NCI-H748 treated with DMSO at 0.1 percent for 48 hours (cell line): Measurements from ENCODE around the gene EMC9.

Source experiments
- DNase-seq: peaks from one replicate; lab custom pipeline; 2025; lab: John Stamatoyannopoulos, UW

The EMC9 gene, protein sequence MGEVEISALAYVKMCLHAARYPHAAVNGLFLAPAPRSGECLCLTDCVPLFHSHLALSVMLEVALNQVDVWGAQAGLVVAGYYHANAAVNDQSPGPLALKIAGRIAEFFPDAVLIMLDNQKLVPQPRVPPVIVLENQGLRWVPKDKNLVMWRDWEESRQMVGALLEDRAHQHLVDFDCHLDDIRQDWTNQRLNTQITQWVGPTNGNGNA

GRCh38 chr14:24141097-24141880 is at the start of gene EMC9:
TSS of gene EMC9 (minus strand) at chr14:24141591. CDS start at chr14:24141304, 287 bp downstream.
- peak; percentile 98 for DNase-seq

- no peak for DNase-seq
Observed at GRCh38 chr14:24190416-24190815, 49.0 kb upstream of the EMC9 start.

- DNase-seq: no peak
Observed at GRCh38 chr14:24189460-24189859, 48.1 kb upstream of the EMC9 start.

DNA sequence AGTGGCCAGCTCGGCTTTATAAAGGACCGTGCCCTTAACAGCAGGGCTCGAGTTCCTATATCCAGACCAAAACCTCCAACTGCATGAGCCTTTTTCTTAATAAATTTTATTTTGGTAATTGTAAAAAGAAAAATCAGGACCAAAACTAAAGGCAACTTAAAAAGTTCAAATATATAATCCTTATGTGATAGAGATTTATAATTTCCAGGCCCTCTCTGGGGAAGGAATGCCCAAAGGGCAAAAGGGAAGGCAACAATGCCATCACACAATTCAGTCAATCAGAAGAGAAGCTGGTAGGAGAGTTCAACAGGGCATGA is 47.6 kb upstream of the EMC9 start:
- DNase-seq: no peak

DNA sequence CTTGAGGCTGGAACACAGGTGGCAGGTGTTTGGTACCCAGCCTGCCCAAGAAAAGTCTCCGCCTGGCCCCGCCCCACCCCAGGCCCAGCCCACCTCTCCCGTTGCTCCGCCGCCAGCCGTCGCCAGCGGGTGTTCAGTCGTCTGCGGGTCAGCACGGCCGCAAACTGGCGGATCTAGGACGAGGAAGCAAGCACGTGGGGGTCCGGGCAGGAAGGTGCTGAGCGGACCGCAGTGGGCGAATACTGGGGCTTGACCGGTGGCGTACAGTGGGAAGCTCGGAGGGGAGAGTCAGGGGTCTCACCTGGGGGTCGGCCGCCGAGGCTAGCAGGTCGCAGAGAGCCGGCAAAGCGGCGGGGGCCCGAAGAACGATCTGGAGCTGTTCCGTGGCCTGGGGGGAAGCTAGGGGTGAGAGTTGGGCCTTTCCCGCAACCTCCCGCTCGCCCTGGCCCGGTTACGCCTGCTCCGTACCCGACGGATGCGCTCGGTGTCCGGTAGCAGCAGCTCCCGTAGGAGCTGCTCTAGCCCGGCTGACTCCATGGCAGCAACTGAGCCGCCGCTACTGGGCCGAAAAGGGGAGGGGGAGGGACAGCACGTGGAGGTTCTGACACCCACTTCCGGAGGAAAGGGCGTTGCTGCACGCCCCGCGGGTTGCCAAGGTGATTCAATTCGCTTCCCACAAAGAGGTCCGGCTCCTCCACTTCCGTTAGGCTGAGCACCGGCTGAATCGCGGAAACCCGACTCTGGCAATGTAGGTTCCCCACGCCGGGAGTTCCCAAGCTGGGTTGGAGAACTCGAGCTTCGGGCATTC is 47.1 kb upstream of the EMC9 start, which contains the start of gene IPO4:
TSS of gene IPO4 (minus strand) at position 566 of the 808 bp plus-strand sequence. CDS start at position 537, 29 bp downstream.
- peak; percentile 93 for DNase-seq

GRCh38 chr14:24187539-24187915 is 46.1 kb upstream of the EMC9 start:
- no peak for DNase-seq

- DNase-seq: no peak
Observed at GRCh38 chr14:24186831-24187538, 45.6 kb upstream of the EMC9 start.

DNA sequence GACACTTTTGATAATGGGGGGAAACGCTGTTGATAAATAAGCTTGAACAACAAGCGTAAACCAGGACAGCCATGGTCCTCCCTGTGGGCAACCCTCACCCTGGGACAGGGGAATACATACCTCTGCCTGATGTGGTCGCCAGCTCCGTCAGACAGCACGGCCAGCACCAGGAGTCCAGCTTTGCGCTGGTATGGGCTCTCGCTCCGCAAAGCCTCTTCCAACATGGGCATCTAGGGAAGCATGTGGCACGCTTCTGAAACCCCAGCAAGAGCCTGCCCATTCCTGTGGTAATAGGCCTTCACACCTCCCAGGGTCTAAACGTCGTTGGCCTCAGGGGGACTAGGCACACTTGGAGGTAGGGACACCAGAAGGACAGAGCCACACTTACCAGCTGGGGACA is 44.4 kb upstream of the EMC9 start:
- no peak for DNase-seq

GRCh38 chr14:24185026-24185425 is 43.6 kb upstream of the EMC9 start:
- no peak for DNase-seq

GRCh38 chr14:24184104-24184970 is 42.9 kb upstream of the EMC9 start:
- DNase-seq: no peak

- no peak for DNase-seq
Observed at GRCh38 chr14:24183014-24183481, 41.7 kb upstream of the EMC9 start.

- no peak for DNase-seq
Observed at GRCh38 chr14:24182110-24182882, 40.9 kb upstream of the EMC9 start.

DNA sequence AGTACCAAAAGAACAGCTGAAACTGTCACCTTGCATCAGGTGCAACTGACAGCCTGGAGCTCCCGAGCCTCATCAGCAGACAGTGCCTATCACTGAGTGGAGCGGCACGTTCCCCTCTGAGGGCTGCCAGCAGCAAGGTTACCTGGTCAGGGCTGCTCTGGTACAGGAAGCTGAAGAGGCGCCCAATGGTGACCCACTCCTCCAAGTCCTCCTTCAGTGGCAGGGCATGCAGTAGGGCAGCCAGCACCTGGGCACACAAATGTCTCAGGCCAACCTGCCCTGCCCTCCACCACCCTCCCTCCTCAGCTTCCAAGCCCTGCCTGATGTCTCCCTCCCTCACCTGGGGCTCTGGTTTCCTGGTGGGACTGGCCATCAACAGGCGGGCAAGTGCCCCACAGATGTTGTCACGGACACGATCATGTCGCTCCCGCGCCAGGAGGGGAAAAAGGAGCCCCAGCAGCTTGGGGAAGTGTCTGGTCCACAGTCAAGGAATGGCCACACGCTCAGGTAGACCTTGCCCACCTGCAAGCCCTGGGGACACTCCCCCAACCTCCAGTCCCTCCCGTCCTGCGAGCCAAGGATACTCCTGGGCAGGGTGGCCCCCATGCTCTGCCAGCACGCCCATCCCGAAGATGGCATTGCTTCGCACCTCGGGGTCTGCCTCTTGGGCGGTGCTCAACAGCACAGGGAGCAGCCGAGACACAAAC is 40.1 kb upstream of the EMC9 start:
- DNase-seq: no peak

GRCh38 chr14:24179961-24180796 is 38.8 kb upstream of the EMC9 start:
- no peak for DNase-seq

GRCh38 chr14:24179294-24179960 is 38.0 kb upstream of the EMC9 start:
- DNase-seq: no peak

DNA sequence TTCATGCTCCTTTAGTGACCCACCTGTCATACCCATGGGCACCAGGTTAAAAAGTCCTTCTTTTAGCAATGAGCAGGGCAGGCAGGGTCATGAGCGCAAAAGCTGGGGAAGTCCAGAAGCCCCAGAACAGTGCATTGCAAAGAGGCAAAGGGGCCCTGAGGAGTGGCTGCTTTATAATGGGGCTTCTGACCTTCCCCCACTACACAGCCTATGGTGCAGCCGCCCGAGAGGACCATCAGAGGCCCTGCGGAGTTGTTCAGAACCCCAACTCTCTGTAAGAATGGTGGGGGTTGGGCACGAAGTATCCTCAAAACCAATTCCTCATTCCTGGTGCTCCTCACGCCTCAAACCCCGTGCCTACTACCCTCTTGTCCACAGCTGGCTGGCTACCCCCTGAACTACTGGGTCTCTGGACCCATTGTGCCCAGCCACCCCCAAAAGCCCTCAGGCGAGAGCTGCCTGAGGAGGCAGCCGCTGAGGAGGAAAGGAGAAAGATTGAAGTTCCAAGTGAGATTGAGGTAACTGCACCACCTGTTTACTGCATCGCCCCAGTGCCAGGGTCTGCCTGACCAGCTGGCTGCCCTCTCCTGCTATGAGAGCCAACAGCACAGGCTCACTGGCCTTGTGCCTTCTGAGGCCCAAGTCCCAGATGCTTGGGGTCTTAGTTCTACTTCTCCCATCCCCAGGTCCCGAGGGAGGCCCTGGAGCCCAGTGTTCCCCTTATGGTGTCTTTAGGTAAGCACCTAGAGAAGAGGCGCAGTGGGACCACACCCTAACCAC is 37.2 kb upstream of the EMC9 start:
- DNase-seq: no peak

- no peak for DNase-seq
Observed at GRCh38 chr14:24177891-24178290, 36.5 kb upstream of the EMC9 start.
